Stimulated activated CD4-positive, alpha-beta T cell treated with anti-CD3 and anti-CD28 coated beads, Interleukin-2, amount 100 ng/mL, for 4 hours (primary cell): Measurements from ENCODE around the gene PIGU.
"Not testable (repeated sequence)": the region's sequence is repeated elsewhere in the genome, so short reads cannot be mapped to it uniquely, and the experiment has no call there.

Source experiments
- DNase-seq: peaks from one replicate; pipeline ENCODE4 v3.0.0-alpha.2; 2020; ENCODE audit warnings: low read depth

PIGU gene

DNA sequence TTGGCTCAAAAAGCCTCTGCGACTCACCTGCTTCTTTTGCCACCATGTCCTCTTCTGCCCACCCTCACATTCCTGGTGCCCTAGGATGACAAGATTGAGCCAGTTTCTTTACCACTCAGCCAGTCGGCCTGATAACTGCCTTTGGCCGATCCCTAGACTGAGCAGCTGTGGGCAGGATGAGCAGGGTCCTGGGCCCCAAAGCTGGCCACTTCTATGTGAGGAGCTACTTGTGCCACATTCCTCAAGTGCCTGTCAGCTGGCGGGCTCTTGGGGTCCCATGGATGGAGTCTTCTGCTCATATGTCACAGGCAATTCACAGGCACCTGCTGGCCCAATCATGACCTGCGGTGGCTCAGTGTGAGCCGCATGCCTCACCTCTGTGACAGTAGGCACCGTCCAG, 144.1 kb downstream of the PIGU start:
- DNase-seq, result no peak

DNA sequence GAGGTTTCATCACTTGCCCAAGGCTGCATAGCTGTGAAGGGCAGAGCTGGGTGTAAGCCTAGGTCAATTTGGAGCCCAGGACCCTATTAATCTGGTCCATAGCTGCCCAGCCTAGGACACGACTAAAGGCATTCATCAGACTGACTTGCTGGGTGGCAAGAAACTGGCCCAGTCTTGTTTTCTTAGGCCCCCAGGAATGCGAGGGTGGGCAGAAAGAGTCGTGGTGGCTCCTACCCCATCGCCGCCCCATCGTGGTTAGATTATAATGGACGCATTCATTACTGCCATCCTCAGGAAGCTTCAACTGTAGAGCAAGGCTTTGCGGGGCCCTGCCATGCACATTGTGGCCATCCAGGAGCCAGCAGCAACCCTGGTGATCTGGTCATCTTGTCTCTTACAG, 144.6 kb downstream of the PIGU start:
- no peak for DNase-seq

DNA sequence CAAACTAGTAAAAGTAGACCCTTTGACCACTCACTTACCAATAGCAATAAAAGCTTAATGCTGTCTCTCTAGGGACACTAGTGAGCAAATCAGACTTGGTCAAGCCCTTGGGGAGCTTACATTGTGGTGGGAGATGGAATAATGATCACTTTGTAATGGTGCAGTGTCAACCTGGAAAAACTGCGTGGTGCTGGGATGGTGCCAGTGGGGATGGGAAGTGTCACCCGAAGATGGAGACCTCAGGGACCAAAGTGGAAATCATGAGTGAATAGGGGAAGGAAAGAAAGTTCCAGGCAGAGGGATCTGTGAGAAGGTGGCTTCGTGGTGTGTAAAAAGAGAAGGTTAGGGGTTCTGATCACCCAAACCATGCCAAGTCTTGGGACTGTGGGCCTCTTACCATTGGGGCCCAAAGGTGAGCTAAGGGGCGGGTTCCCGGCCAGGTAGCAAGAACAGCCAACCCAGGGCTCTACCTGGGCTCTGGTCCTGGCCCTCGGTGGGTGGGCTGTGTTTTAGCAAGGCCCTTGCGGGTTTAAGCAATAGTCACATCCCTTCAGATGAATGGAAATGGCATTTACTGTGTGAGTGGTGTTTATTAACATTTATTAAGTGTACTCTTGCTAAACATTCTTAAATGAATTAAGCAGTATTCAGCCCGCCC, 145.2 kb downstream of the PIGU start:
- DNase-seq, result no peak

DNA sequence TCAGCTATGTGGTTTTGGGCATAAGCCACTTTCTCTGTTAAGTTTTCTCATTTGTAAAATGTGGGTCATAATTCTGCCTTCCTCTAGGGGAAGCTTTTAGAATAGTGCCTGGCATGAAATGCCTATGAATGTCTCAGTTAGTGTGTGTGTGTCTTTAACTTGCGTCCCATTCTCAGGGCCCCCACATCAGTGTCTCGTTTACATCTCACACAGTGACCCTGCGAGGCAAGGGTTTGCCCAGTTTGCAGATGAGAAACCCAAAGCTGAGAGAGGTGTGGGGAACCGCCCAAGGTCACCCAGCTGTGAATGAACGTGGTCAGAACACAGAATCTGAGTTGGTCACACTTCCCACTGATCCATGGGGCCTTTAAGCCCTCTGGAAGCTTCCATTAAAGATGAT, 146.6 kb downstream of the PIGU start:
- DNase-seq, result no peak

DNA sequence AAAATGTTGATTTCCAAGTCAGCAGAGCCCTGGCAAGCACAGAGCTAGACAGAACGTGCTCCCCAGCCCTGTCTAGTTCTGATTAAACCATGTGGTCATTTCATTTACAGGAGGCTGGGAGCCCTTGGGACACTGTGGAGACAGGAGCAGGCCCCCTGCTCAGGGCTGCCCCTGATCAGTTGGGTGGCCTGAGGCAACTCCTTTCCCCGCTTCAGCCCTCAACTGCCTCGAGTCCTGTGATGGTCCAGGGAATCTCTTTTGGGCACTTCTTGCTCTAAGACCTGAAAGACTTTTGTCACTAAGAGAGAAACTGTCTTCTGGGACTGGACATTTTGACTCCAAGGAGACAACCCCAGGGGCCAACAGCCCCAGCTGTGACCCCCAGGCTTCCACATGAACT, 147.2 kb downstream of the PIGU start:
- no peak for DNase-seq

DNA sequence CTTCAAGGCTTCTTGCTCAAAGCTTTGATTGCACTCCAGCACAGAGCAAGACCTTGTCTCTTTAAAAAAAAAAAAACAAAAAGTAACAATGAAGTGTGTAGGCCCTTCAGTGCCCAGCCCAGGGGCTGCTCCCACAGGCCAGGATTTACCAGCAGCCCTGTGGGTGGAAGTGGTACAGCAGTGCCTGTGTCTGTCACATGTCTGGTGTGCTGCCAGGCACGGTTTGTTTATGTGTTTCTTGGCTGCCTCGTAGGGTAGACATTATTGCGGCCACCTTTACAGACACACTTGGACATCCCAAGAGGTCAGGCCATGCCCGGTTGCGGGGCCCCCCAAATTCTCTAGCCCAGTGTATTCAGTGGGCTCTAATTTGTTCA, 148.0 kb downstream of the PIGU start:
- DNase-seq, result no peak

DNA sequence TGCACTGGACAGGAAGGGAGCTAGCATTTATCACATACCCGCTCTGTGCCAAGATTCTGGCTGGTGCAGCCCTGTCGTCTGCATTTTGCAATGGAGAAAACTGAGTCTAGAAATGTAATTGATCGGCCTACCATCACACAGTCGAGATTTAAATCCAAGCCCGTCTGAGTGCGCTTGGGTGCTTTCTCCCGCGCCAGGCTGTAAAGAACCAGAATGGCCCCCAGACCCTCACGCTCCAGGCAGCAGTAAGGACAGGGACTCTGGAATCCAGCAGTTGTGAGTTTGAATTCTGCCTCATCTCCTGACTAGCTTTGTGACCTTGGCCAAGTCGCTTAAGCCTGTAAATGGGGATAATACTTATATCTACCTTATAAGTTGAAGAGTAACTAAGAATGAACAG, 149.9 kb downstream of the PIGU start:
- no peak for DNase-seq

DNA sequence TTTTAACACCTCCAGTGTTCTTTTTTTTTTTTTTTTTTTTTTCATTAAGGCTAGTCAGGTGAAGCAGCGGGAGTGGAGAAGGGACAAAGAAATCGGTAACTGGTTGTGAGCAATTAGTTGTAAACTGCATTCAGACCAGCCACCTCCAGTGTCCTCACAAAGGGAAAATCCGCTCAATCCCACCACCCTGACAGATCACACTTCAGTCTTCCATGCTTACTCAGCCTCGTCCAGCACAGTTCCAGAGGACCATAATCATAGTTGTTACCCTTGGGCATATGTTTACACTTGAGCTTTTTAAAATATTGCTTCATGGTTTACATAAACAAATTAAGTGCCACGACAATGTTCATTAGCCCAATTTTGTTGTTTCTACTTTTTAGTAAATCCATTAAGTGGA, 150.4 kb downstream of the PIGU start:
- no peak for DNase-seq

DNA sequence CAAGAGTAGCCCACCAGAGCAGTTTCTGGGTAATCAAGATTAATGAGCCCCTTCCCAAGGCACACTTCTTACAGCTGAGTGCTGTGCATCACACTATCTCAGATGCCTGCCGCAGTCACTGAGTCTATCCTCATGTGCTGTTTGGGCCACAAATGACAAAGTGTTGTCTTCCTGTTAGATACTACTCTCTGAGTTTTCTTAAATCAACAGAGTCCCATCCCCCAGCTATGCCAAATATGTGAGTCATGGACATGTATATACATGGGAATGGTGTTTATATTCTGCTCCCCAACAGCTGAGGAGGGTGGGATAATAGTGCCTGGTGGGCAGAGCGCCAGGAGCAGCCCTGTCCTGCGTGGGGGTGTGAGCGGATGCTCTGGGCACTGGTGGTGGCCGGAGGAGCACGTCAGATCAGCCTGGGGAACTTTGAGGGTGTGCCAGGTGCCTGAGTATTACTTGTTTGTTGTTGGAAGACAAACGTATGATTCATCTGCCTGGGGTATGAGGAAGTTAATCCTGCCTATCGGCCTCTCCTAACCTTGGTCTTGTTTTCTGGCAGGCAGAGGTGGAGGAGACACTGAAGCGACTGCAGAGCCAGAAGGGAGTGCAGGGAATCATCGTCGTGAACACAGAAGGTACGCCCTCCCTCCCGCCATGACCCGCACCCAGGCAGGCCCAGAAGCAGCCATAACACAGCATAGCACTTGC, 151.0 kb downstream of the PIGU start:
- DNase-seq, result no peak

DNA sequence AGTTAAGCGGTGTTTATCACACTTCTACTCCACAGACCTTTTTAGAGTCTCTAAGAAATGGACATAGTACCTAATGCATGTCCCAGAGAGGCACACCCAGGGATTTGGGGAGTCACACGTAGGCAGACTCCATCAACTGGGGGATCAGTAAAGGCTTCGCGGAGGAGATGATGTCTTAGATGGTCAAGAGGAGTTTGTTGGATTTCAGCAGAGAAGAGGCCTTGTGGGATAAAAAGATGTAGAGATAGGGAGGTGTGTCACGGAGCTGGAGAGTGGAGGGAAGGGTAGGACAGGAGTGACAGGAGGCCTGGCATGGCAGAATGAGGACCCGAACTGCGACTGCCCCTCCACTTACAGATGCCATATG, 151.6 kb downstream of the PIGU start:
- no peak for DNase-seq

DNA sequence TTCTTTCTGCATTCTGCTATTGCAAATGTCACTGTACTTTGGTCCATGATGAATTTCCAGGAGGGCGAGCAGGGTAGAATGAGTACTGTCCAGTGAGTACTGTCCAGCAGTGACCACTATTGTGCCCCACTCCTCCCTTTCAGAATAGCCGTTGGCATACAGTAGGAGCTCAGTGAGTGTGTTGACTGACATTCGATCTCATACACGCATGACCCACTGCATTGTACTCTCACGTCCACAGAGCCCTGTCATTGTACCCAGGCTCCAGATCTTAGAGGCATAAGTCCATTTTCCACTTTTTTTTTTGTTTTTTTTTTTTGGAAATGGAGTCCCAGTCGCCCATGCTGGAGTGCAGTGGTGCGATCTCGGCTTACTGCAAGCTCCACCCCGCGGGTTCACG, 152.5 kb downstream of the PIGU start:
- DNase-seq, result no peak

DNA sequence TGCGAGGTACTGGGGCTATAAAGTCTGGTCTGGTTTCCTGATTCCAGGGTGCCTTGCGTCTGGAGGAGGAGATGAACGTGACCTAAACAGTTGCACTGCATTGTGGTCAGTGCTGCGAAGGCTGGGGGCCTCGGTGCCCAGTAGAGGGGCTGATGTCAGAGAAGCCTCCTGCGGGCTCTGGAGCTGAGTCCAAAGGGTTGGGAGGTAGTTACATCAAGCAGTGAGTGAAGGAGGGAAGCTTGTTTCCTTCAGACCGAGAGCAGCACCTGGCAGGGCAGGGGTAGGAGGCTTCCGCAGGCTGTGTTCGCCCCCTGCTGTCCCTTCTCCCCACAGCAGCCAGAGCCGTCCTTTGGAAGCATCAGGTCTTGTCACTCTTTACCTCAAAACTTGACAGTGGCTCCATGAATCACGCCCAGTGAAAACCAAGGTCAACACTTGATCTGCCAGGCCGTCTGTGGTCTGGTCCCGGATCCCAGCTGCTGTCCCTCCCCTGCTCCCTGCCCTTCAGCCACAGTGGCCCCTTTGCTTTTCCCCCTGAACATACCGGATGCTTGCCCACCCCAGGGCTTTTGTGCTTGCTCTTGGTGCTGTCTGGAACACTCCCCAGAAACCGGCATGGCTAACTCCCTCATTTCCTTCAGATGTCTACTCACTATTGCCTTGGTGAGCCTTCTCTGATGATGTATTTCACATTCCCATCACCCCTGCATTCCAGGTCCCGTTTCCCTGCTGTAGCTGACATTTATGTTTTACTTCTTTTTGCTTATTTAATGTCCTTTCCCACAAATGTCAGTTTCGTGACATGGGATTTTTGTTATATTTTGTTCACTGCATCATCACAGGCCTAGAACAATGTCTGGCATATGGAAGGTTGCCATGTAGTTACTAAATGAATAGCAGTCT, 153.7 kb downstream of the PIGU start:
- peak; percentile 21 for DNase-seq

DNA sequence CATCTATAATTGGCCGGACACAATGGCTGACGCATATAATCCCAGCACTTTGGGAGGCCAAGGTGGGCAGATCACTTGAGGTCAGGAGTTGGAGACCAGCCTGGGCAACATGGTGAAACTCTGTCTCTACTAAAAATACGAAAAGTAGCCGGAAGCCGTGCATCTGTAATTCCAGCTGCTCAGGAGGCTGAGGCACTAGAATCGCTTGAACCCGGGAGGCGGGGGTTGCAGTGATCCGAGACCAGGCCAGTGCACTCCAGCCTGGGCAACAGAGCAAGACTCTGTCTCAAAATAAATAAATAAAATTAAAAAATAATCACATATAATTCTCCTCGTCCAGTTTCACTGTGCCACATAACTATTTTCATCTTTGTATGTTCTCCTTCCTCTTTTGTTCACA, 157.1 kb downstream of the PIGU start:
- DNase-seq, result not testable (repeated sequence)

DNA sequence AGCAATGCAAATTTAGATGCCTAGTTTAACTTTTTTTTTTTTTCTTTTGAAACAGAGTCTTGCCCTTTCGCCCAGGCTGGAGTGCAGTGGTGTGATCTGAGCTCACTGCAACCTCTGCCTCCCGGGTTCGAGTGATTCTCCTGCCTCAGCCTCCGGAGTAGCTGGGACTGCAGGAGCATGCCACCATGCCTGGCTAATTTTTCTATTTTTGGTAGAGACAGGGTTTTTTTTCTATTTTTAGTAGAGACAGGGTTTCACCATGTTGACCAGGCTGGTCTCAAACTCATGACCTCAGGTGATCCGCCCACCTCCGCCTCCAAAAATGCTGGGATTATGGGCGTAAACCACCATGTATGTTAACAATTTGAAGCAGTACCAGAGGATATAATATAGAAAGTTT, 158.0 kb downstream of the PIGU start:
- DNase-seq, result not testable (repeated sequence)

DNA sequence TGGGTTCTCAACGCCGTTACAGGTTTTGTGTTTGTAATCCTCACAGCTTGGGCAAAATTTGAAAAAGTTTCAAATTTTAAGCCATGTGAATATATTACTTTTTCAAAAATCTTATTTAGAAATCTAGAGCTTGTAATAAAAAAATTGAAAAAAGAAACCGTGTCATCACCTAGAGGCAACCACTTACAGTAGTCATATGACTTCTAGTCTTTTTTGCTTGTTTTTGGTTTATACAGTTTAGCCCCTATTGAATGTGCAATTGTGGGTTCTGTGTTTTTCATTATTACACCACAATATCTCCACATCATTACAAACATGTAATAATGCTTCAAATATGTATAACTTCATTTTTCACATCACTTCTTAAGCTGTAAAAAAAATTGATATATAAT, 159.8 kb downstream of the PIGU start:
- DNase-seq, result no peak

DNA sequence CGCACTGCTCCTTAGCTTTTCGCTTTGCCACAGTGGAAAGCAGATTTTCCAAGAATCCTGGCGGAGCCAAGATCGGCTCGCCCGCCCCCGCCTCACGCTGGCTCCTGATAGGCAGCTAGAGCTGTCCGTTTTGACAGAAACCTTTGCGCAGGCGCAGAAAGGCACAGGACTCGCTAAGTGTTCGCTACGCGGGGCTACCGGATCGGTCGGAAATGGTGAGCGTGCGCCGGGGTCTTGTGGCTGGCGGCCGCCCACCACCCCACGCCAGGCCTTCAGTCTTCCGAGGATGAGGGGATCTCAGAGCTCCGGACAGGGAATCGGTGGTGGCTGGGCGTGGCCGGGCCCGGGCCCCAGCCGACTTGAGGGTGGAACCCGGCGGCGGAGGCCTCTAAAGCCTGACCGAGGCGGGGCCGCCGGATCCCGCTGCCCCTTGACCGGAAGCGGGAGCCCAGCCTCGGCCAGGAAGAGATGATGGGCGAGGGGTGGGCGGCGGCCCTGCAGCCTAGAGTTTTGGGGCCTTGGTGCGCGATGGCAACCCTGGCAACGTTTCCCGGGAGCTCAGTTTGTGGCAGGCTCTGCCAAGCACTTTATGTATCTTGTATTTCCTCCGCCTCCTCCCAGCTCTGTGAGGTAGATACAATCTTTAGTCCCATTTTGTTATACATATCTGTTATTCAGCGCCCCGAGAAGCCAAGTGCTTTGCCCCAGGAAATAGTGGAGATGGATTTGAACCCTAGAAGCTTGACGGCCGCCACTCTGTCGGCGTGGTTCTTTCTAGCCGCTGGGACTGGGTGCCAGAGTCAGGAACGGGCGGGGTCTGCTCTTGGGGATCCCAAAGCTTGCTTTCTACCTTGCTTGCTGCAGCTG, 160.4 kb downstream of the PIGU start, which contains the start of gene DYNLRB1:
Gene DYNLRB1, plus strand, starts transcription at position 176 of the 867 bp plus-strand sequence. Its CDS starts 37 bp downstream, at position 213.
- peak; percentile 94 for DNase-seq

DNA sequence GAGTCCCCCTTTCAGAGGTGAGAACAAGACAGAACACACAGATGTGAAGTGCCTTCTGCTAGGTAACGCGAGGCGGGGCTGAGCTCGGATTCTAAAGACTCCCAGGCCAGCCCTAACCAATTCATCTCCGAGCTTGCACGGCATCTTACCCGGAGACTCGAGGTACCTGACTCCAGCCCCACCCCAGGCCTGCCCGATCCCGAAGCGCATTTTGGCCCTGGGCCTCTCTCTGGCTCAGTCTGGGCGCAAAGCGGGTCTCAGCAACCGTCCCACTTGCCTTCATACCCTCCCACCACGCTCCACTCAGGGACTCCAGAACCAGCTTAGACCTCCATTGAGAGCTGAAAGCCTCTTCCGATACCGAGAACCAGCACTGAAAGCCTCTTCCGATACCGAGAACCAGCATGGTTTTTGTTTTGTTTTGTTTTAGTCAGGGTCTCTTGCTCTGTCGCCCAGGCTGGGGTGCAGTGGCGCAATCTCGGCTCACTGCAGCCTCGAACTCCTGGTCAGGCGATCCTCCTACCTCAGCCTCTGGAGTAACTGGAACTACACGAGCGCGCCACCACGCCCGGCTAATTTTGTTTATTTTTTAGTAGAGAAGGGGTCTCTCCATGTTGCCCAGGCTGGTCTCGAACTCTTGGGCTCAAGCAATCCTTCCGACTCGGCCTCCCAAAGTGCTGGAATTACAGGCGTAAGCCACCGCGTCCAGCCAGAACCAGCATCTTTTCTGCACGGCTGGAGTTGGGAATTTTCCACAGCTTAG, 161.2 kb downstream of the PIGU start:
- DNase-seq, result peak; percentile 54

DNA sequence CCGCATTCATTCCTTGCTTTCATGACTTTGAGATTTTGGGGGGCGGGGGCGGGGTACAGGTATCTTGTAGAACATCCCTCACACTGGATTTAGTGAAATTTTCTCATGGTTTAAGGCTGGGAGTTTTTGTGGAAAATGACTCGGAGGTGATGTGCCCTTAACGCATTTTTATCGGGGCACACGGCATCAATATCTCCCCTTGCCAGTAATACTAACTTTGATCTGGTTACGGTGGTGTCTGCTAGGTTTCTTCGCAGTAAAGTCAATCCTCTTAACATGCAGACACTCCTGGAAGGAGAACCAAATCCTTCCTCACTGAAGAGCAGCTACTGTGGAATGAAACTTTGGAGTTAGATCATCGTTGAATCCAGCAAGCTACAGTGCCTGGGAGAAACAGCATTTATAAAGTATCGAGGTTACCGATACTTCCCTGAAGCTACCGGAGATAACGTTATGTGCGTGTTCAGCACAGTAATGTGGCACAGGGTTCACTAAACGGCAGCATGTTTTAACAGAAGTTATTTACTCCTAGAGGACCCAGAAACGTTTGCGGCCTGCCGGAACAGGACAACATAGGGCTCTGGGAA, 161.9 kb downstream of the PIGU start:
- DNase-seq, result no peak

DNA sequence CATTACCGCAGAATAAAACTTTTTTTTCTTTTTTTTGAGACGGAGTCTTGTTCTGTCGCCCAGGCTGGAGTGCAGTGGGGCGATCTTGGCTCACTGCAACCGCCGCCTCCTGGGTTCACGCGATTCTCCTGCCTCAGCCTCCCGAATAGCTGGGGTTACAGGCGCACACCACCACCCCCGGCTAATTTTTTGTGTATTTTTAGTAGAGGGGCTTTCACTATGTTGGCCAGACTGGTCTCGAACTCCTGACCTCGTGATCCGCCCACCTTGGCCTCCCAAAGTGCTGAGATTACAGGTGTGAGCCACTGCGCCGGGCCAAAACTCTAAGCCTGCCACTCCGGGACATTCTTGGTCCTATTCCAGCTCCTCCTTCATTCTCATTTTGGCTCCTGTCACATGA, 162.9 kb downstream of the PIGU start:
- not testable (repeated sequence) for DNase-seq

DNA sequence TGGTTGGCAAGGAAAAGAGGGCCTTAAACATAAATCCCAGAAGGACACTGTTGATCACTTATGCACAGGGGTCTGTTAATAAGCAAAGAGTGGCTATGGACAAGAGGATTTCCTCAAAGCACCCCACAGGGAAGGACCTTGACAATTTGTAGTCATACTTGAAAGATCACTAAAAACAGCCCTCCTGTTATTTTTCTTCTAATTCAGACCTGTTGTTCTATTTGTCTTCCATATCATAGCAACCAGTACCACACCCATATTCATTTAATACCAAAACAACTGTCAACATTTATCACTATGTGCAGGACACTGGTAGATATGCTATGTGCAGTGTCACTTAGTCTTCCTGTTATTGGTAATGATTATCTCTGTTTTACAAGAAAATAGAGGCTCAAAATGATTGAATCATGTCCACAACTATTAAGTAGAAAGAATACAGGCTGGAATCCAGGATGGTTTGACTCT, 163.9 kb downstream of the PIGU start:
- DNase-seq, result no peak
